Lower leg skin (tissue), 3 donors: ENCODE data around the gene BRD1.

Experiments used
- CTCF ChIP-seq, 3 donors: fragments of 450-650 bp; IDR thresholded peaks; one replicate each; pipeline ENCODE4 v1.5.1; 2016; ENCODE audit warnings: antibody characterized with exemption in 3 of 3, mild to moderate bottlenecking in 3 of 3, moderate library complexity in 2 of 3
- POLR2A ChIP-seq, 2 donors: fragments of 450-650 bp; IDR thresholded peaks; one replicate each; pipeline ENCODE4 v1.6.1; 2016 to 2017; ENCODE audit warnings: antibody characterized with exemption in 2 of 2, mild to moderate bottlenecking in 1 of 2, moderate library complexity in 1 of 2

GRCh38 chr22:49869845-49870712 lies 42.4 kb upstream of the BRD1 start:
- TF ChIP-seq POLR2A (IDR thresholded peaks at IDR 0.05): no peak
- TF ChIP-seq CTCF (IDR thresholded peaks at IDR 0.05): no peak
